Measurements from ENCODE around the gene ART5. TPM values are rescaled to one million over a fixed set of nuclear protein-coding genes. Genes with fewer than 3 reads are reported as not detected.

Gene ART5
- polyA plus RNA-seq, 2 of the 4 experiments (the other 2 are of a cell fraction), result 0.08 to 0.30 TPM

GRCh38 chr11:3623121-3623520 lies 18.7 kb downstream of the ART5 start:
- no peak overlapping the region for H3K4me2 ChIP-seq
- WGBS (ENCODE audit: missing lambda C conversion rate), result 76% methylated on average over 5 of the region's 5 CpGs
- H3K4me1 ChIP-seq, result no peaks in the 10 kb centered on the region
- FAIRE-seq (no peak), DNase-seq (ENCODE audit: low read depth in 1 of 2, low spot score in 1 of 2) (no peak), ATAC-seq (no peak)
- POLR2A ChIA-PET, result no interaction called here
- no peaks in the 10 kb centered on the region for H3K9me3 ChIP-seq
- no peak overlapping the region for H3K4me3 ChIP-seq
- CTCF ChIA-PET, result no interaction called here
- TF ChIP-seq HOXB13 (CRISPR knock-in tag; IDR thresholded peaks at IDR 0.05; ENCODE audit: low read depth), result no peak
- TF ChIP-seq RNF2 (IDR thresholded peaks at IDR 0.05; ENCODE audit: borderline replicate concordance, low read depth), result no peak
- TF ChIP-seq, protein P1, sequence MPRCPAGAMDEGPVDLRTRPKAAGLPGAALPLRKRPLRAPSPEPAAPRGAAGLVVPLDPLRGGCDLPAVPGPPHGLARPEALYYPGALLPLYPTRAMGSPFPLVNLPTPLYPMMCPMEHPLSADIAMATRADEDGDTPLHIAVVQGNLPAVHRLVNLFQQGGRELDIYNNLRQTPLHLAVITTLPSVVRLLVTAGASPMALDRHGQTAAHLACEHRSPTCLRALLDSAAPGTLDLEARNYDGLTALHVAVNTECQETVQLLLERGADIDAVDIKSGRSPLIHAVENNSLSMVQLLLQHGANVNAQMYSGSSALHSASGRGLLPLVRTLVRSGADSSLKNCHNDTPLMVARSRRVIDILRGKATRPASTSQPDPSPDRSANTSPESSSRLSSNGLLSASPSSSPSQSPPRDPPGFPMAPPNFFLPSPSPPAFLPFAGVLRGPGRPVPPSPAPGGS (IDR thresholded peaks at IDR 0.05), result no peak
- no peak for TF ChIP-seq HOXA7 (CRISPR knock-in tag; IDR thresholded peaks at IDR 0.05)
- TF ChIP-seq ZFP36 (IDR thresholded peaks at IDR 0.05; ENCODE audit: borderline replicate concordance, partially characterized antibody), result no peak
- TF ChIP-seq JUNB (IDR thresholded peaks at IDR 0.05), result no peak
- TF ChIP-seq GATA3 (IDR thresholded peaks at IDR 0.05; ENCODE audit: borderline replicate concordance), result no peak
- no peak overlapping the region for H3K27ac ChIP-seq

- Histone ChIP-seq H3K27ac (no peak overlapping the region), H3K4me2 (no peak overlapping the region), H3K9me3 (no peaks in the 10 kb centered on the region), H3K4me1 (no peaks in the 10 kb centered on the region), H3K4me3 (no peak overlapping the region)
- DNase-seq (ENCODE audit: low read depth in 1 of 2, low spot score in 1 of 2) (no peak), ATAC-seq (no peak), FAIRE-seq (no peak)
- POLR2A ChIA-PET, result no interaction called here
- CTCF ChIA-PET, result no interaction called here
- no peak for TF ChIP-seq RARB (CRISPR knock-in tag; IDR thresholded peaks at IDR 0.05)
- TF ChIP-seq NR3C1 (IDR thresholded peaks at IDR 0.05), result no peak
- TF ChIP-seq CBX8 (IDR thresholded peaks at IDR 0.05), result no peak
- TF ChIP-seq, protein P2, sequence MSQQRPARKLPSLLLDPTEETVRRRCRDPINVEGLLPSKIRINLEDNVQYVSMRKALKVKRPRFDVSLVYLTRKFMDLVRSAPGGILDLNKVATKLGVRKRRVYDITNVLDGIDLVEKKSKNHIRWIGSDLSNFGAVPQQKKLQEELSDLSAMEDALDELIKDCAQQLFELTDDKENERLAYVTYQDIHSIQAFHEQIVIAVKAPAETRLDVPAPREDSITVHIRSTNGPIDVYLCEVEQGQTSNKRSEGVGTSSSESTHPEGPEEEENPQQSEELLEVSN (IDR thresholded peaks at IDR 0.05; ENCODE audit: borderline replicate concordance, low read depth), result no peak
- TF ChIP-seq HOXA7 (CRISPR knock-in tag; IDR thresholded peaks at IDR 0.05), result no peak
- WGBS (ENCODE audit: missing lambda C conversion rate), result 52% methylated on average over 4 of the region's 4 CpGs
These were observed 19.3 kb downstream of the ART5 start for GRCh38 chr11:3622521-3622920.

DNA sequence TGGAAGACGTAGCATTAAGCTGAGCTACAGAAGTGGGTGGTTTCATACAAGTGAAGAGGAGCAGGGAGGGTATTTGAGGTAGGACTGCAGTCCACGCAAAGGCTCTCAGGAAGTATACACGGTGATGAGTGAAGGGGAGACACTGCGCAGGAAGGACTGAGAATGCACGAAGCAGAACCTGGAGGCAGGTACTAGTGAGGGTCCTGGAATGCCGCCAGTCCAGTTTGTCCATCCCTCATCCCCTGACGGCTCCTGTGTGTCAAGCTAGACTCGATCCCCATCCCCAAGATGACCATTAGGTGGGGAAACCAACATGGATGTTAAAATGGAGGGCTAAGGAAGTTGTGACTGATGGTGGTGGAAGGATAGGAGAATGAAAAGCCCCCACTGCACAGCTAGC lies 23.8 kb downstream of the ART5 start:
- WGBS (ENCODE audit: missing lambda C conversion rate), result 67% methylated on average over 8 of the region's 8 CpGs
- FAIRE-seq (no peak), ATAC-seq (no peak), DNase-seq (ENCODE audit: low read depth in 1 of 2, low spot score in 1 of 2) (no peak)
- H3K4me3 ChIP-seq, result no peak overlapping the region
- no peak for TF ChIP-seq RAD21 (conservative IDR thresholded peaks at IDR 0.05 in 1 of 2, IDR thresholded peaks at IDR 0.05 in 1 of 2)
- no peak for TF ChIP-seq PHF8 (IDR thresholded peaks at IDR 0.05; ENCODE audit: borderline replicate concordance, low read depth)
- TF ChIP-seq POLR2A (IDR thresholded peaks at IDR 0.05; ENCODE audit: low read length), result no peak
- no peak for TF ChIP-seq HDAC2 (IDR thresholded peaks at IDR 0.05)
- no peak for TF ChIP-seq RNF2 (IDR thresholded peaks at IDR 0.05; ENCODE audit: borderline replicate concordance, low read depth)
- TF ChIP-seq FOXS1 (CRISPR knock-in tag; IDR thresholded peaks at IDR 0.05), result no peak
- H3K9me3 ChIP-seq, result no peaks in the 10 kb centered on the region
- H3K27ac ChIP-seq, result no peak overlapping the region
- CTCF ChIA-PET, result interaction anchor here (1.4 to 2.0 kb wide), 4 partner anchors 8 to 36 kb away, joined by 4 to 9 read pairs (median 6); no protein-coding TSS in a partner anchor
- no peaks in the 10 kb centered on the region for H3K4me1 ChIP-seq
- POLR2A ChIA-PET, result no interaction called here
- H3K4me2 ChIP-seq, result no peak overlapping the region

GRCh38 chr11:3616721-3617460 lies 24.9 kb downstream of the ART5 start:
- ChIA-PET POLR2A (no interaction called here), CTCF (interaction anchor here (1.1 to 2.0 kb wide), 2 partner anchors 10 to 161 kb away, joined by 3 to 8 read pairs; no protein-coding TSS in a partner anchor)
- H3K27ac ChIP-seq, result no peak overlapping the region; a peak in 1 of 6 replicates
- no peak overlapping the region for H3K4me2 ChIP-seq
- ATAC-seq (no peak; a peak in 1 of 6 replicates), DNase-seq (ENCODE audit: low read depth in 1 of 2, low spot score in 1 of 2) (no peak), FAIRE-seq (no peak)
- 92% methylated on average over 25 of the region's 25 CpGs for WGBS (ENCODE audit: missing lambda C conversion rate)
- H3K4me3 ChIP-seq, result no peak overlapping the region
- no peak for TF ChIP-seq HEYL (CRISPR knock-in tag; IDR thresholded peaks at IDR 0.05)
- no peaks in the 10 kb centered on the region for H3K4me1 ChIP-seq
- H3K9me3 ChIP-seq, result no peaks in the 10 kb centered on the region
